ENCODE data around the gene SLC17A5.
"Not testable (repeated sequence)": the region's sequence is repeated elsewhere in the genome, so short reads cannot be mapped to it uniquely, and the experiment has no call there.

Gene SLC17A5, protein sequence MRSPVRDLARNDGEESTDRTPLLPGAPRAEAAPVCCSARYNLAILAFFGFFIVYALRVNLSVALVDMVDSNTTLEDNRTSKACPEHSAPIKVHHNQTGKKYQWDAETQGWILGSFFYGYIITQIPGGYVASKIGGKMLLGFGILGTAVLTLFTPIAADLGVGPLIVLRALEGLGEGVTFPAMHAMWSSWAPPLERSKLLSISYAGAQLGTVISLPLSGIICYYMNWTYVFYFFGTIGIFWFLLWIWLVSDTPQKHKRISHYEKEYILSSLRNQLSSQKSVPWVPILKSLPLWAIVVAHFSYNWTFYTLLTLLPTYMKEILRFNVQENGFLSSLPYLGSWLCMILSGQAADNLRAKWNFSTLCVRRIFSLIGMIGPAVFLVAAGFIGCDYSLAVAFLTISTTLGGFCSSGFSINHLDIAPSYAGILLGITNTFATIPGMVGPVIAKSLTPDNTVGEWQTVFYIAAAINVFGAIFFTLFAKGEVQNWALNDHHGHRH

DNA sequence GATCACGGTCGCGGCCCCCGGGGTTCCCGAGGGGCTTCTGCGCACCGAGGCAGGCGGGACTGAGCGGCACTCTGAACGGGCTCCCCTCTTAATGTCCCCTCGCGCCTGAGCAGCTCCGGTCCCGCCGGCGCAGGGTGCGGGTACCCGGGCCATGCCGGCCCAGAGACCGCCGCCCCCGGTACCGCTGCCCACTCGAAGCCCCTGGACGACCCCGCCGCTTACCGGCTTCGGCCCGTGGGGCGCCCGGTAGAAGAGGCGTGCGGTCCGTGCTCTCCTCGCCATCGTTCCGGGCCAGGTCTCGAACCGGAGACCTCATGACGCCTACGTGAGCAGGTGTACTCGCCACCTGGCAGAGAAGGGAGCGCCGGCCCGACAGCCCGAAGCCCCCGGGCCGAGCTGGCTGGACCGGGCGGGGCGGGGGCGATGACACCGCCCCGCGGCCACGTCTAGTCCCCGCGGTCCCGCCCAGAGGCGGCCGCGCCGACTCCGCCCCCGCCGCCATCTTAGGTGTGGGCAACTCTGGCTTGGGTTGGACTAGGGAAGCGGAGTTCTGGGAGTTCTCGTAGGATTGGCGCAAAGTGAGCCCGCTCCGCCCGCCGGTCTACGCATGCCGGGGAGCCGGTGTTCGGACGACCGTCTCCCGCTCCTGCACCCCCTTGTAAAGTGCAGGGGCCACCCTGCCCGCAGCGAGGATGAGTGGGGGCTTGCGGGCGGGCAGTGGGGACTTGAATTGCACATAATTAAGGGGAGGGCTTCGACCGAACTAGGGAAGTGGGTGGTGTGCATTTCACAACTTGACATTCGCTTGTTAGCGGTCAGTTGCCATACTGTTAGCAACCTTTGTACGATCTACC, at the start of gene SLC17A5:
Gene SLC17A5, minus strand, starts transcription at position 422 of the 854 bp plus-strand sequence. Its CDS starts 106 bp downstream, at position 316.
- peak; percentile 62 to 84 (median 66) for DNase-seq

DNA sequence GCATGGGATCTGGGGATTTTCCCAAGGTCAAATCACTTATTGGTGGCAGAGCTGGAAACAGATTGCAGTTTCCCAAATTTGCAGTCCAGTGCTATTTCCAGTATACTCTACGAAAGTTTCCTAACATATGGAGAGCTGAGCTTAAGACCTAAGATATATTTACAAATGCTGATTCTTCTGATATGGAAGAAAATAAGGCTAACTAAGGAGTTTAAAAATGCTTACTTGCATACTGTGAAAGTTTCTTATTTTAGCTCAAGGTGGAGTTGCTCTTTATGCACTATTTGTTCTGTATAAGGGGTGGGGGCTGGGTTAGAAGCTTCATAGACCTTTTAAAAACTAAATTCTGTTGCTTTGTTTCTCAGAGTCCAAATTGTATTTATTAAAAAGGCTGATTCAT, 49.7 kb upstream of the SLC17A5 start:
- no peak for DNase-seq

DNA sequence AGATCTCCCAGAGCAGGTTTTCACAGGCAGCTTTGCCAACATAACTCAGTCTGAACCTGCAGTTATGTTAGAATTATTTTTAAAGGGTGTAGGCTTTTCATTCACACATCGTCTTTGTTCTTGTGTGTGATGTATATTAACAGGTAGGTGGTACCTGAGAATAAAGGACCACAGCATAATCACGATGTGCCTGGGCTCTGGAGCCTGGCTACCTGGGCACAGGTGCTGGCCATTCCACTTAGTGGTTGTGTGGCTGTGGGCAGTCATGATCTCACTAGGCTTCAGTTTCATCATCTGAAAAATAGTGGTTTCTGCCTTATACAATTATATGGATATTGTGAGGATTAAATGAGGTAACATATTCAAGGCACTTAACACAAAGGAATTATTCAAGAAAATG, 48.7 kb upstream of the SLC17A5 start:
- DNase-seq = no peak

DNA sequence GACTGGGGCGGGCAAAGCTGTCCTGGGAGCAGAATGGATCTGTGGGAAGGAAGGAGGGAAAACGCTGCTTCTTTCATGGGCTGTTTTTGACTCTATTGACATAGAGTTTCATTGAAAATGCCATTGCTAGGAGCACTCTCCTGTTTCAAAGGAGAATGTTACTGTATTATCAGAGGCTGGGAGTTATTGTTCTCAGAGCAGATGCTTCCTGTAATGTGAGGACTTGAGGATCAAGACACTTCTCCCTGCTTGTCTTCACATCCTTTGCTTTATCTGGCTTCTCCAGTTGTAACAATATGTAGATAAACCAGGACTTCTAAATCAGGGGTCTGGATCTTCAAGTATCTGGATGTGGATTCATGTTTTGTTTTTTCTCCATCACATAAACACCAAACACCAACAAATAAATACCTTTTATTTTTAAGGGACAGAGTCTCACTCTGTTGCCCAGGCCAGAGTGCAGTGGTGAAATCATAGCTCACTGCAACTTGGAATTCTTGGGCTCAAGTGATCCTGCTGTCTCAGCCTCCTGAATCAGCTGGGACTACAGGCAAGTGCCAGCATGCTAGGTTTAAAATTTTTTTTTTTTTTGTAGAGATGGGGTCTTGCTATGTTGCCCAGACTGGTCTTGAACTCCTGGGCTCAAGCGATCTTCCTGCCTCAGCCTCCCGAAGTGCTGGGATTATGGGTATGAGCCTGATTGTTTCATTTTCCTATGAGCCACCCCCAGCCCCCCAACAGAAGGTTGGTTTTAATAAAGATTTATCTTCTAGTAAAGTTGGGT, 46.1 kb upstream of the SLC17A5 start:
- DNase-seq = no peak

DNA sequence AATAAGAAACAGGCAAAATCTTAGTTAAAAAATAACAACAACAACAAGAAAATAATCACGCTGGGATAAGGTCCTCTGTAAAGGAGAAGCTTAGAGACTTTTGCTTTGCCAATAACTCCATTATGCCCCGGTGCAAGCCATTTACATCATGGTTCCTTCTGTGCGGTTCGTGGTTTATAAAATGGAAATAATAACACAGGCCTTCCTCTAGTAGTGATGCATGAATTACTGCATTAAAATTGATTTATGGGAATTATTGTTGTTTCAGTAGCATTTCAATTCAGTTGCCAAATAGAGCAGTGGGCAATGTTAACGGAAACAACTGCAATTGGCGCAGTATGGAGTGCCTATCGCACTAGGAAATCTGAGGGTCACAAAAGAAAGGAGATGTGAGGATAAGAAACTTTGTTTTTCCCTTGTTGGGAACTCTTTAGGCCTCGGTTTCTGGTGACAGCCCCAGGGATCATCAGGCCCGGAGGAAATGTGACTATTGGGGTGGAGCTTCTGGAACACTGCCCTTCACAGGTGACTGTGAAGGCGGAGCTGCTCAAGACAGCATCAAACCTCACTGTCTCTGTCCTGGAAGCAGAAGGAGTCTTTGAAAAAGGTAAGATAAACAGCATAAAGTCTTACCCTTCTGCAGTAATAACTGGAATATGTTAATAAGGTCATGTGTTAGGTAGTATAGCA, 43.3 kb upstream of the SLC17A5 start:
- no peak for DNase-seq

DNA sequence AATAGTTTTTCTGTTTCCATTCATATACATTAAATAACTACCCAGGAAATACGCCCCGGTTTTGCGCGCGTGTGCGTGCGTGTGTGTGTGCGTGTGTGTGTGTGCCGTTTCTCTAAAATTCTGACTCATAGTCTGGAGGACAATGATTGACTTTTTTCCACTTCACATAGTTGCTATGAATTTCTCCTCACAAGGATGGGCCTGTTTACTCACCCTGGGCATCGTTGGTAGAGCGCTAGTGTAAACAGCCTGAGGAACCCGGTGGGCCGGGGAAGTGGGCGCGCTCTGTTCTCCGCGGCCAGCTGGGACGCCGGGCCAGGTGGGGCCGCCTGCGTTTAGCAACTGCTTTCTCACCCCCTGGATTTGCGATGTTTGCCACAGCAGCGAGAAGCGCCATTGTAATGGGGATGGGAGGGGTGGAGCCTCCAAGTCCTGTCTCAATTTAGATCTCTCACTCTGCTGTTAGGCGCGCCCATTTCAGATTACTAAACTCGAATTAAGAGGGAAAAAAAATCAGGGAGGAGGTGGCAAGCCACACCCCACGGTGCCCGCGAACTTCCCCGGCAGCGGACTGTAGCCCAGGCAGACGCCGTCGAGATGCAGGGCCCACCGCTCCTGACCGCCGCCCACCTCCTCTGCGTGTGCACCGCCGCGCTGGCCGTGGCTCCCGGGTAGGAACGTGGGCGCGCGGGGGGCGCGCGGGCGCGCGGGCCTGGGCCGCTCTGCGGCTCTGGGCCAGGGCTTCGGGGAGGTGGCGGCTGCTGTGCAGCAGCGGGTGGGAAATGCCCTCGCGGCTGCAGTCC, 42.0 kb upstream of the SLC17A5 start, which contains the start of gene CD109:
Gene CD109, plus strand, starts transcription at position 585 of the 803 bp plus-strand sequence. Its CDS starts 13 bp downstream, at position 598.
- peak in 3 of 4 experiments; percentile 21 to 54 (median 27) for DNase-seq

DNA sequence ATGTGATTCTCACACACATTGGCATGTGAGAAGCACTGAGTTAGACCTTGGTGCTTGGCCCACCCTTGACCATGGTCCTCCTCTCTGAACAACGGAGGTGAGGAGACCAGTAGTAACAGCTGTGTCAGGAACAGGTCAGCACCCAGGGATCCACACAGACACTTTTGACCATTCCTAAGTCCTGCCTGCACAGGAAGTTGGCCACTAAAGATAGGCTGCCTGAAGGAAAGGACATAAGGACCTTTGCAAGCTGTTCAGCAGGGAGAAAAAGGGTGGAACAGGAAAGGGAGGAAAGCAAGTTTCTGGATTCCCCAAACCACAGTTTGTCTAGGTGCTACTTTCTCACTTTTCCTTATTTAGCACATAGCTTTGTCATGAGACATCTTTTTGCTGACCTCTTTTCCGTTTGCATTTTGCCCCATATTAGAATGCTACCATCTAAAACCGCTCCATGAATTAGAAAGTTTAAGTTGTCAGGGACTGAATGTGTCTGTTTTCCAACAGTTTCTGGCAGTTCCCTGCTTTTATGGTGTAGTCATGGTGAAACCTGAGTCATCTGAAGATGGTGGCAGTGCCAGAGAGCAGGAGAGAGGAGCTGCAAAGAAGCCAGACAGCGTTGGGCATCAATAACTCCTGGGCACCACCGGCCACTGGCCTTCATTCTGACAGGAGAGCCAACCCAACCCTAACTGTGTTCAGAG, 41.1 kb upstream of the SLC17A5 start:
- DNase-seq = no peak

DNA sequence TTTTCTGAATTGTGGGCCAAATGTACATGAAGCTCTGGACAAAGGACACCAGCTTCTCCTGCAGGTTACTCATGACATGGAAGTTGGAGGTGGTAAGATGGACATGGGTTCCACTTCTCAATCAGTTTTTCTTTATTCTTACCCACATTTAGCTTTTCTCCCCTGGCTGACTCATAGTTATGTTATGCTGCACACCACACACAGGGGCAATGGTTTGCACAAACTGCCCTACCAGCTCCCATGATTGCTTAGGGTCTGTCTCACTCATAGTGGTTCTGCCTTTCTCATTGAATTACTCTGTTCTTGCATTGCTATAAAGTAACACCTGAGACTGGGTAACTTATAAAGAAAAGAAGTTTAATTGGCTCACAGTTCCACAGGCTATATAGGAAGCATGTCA, 37.7 kb upstream of the SLC17A5 start:
- DNase-seq = no peak

DNA sequence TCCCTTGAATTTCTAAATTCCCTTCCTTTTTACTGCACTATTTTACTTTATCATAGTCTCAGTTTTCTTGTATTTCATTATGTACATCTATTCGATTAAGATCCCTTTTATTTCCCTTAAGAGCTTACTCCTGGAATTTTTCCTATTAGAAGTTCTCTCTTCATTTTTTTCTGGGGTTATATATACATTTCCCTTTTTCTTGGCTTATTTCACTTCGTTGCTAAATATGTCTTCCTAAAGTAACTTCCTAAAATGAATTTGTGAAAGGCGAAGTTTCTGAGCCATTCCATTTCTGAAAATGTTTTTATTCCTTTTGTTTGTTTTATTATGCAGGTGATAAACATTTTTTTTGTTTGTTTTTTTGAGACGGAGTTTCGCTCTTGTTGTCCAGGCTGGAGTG, 36.3 kb upstream of the SLC17A5 start:
- no peak for DNase-seq

DNA sequence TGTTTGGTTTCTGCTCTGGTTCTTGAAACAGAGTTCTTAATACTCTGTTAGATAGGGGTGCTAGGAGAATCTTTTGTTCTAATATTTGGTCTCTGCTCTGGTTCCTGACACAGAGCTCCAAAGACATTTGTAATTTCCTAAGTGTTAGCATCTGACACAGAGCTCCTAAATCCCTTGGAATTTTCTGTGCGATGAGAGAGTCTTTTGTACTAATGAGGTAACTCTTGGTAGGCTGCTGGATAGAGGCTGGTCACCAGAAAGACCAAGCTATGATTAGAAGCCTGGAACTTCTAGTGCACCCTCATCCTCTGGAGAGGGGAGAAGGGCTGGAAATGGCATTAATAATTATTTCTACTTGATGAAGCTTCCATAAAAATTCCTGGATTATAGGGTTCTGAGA, 34.6 kb upstream of the SLC17A5 start:
- no peak for DNase-seq

DNA sequence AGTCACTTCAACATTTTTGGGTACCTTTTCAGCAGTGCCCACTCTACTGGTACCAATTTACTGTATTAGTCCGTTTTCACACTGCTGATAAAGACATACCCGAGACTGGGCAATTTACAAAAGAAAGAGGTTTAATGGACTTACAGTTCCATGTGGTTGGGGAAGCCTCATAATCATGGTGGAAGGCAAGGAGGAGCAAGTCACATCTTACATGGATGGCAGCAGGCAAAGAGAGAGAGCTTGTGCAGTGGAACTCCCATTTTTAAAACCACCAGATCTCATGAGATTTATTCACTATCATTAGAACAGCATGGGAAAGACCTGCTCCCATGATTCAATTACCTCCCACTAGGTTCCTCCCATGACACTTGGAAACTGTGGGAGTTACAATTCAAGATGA, 29.8 kb upstream of the SLC17A5 start:
- not testable (repeated sequence) for DNase-seq

DNA sequence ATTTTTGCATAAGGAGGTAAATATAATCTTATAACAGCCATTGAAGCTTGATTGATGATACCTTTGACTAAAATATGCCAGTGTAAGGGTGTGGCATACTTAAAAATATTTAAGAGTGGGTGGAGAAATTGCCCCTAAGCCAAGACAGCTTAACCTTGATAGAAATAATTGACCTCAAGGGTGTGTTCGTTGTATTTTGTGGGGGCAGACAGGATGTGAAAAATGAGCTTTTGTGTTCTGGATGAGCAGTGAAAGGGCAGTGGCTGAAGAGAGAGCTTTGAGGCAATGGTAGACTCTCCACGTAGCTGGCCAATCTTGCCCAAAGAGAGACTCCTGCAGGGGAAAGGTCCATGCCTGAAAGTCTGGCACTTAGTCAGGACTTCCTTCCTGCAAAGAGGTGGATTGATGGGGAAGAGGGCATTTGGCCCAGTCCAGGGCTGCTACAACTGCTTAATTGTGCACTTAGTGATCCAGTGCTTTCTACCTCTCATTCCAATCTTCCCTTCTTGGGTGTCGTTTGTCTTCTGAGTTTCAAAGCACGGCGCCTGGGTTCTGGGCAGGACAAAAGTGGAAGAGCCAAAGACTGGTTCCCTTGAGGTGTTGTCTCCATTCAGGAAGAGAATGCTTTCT, 26.6 kb upstream of the SLC17A5 start:
- no peak for DNase-seq

DNA sequence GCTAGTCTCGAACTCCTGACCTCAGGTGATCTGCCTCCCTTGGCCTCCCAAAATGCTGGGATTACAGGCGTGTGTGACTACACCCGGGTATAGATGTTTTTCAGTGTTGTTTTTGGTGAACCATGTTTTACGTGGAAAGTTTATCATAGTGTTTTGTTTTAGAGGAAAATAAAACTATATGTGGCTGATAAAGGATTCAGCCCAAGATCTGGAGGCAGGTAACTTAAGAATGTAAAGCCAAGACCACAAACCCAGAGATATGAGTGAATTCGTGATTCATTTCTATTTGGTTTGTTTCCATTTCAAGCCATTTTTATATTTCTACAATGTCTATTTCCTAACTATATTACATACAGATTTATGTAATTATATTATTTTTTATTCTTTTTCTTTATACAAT, 26.1 kb upstream of the SLC17A5 start:
- not testable (repeated sequence) for DNase-seq

DNA sequence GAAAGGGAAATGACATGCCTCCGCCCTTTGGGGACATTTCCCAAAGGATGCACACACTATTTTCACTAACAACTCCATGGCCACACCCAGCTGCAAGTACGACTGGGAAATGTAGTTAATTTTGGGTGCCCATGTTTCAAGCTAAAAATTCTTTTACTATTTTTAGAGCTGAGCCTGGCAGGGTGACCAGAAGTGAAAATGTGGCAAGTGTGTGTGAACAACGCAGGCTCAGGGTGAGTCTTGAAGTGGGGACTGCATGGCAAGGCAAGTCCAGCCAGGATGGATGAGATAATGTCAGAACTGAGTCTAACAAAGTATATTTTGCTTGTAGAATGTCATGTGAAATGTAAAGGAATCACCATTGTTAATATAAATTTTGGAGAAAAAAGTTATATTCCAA, 25.2 kb upstream of the SLC17A5 start:
- no peak for DNase-seq

DNA sequence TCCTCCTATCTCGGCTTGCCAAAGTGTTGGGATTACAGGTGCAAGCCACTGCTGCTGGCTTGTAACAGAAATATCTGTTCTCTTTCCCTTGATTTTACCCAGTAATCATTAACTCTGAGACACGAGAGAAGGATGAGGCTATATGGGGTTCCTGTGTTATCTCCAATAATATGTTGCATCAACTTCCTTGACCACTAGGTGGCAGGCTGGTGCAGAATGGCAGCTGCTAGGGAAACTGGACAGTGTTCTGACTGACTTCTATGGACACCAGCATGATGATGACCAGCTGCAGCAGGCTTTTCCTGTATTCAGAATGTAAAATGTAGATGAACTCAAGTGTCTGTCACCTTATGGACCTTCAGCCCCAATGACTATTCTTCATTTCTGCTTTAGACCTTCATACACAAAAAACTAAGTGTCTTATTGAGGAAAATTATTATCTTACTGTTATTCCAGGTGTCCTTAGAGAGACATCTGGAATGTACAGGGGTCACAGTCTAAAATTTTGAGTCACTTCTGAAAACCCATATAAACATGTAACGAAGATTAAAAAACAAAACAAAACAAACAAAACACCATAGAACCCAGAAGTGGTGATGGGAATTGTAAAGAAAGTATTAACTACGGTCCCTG, 21.8 kb upstream of the SLC17A5 start:
- DNase-seq = peak; percentile 21 to 48 (median 31)

DNA sequence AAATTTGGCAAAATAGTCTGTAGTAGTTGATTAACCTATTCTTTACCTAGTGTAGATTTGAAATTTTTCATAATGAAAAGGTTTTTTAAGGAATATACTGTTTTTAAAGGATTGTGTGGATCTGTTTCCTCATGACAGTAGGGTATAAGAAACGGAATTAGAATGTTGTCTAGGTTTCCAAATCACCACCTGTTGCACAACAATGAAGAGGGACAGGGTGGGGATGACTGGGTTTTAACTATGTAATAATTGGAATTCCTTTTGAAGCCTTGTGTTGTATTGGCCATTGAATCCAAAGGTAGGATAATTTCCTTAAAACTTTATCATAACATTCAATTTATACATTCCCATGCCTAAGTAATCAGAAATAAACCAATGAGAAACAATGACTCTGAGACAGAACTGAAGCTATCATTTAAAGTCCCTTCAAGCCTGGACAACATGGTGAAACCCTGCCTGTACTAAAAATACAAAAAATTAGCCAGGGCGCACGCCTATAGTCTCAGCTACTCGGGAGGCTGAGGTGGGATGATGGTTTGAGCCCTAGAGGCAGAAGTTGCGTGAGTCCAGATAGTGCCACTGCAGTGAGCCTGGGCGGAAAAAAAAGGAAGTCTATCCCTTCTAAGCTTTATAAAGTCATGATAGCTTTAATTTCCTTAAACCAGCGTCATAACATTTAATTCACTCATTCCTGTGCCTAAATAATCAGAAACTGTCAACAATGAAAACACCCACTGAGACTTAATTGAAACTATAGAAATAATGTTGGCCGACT, 18.3 kb upstream of the SLC17A5 start:
- DNase-seq = no peak

DNA sequence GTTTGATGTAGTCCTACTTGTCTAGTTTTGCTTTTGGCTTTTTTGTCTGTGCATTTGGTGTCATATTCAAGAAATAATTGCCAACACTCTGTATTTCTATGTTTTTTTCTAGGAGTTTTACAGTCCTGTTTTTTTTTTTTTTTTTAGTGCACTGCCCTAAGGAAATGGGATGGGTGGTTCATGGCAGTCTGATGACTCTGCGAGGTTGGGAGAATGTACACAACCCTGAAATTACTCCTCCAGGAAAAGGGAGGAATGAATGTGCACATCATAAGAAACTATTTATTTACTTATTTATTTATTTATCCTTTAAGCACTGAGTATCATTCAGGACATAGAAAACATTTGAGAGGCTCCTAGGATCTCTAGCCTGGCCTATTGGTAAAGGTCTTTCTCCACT, 15.2 kb upstream of the SLC17A5 start:
- DNase-seq = no peak

DNA sequence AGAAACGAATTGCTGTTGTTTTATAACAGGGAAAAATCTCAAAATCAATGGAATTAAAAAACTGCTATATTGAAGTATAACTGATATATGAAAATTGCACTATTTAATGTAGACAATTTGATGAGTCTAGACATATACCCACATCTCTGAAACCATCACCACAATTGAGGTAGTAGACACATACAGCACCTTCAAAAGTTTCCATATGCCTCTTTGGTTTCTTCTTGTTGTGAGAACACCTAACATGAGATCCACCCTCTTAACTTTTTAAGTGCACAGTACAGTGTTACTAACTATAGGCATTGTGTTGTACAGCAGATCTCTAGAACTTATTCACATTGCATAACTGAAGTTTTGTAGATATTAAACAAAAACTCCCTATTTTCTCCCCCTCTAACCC, 14.0 kb upstream of the SLC17A5 start:
- DNase-seq = no peak

DNA sequence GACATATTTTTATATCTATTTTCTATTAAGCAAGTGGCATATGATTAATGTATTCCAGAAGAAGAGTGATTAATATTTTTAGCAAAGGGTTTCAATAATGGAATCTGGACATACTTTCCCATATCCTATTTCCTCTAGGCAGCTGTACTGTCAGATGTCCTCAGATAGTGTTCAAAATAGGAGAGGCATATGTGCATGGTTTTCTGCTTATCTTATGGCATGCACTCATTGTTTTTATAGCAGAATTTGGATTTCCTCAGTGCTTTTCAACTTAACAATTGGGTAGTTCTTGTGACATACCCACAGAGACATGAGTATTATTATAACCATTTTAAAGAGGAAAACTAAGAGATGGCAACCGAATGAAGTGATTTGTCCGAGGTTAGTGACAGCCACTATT, 12.6 kb upstream of the SLC17A5 start:
- no peak for DNase-seq

Data from activated naive CD4-positive, alpha-beta T cell (primary cell).